Measurements from ENCODE around the gene MRTFB.

Gene MRTFB

DNA sequence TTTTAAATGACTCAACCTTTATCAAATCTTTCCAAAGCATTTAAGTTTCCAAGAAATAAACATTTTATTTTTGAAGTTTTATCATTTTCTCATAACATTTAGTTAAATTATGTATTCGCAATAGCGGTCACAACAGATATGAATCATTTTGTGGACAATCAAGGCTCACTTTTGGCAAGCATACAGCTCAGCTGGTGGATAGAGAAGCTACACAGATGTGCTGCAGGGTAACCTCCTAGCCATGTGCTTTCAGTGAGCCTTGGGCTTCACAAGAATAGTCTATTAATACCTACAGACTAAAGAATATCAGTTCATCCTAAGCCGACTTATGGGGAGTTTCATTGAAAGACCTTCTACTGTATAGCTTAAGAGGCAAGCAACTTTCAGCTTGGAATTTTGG is 144.8 kb downstream of the MRTFB start:
- TF ChIP-seq ZNF274 (IDR thresholded peaks at IDR 0.05; ENCODE audit: low read depth, low read length) = no peak
- H3K4me3 ChIP-seq (ENCODE audit: low read length) = no peak overlapping the region

DNA sequence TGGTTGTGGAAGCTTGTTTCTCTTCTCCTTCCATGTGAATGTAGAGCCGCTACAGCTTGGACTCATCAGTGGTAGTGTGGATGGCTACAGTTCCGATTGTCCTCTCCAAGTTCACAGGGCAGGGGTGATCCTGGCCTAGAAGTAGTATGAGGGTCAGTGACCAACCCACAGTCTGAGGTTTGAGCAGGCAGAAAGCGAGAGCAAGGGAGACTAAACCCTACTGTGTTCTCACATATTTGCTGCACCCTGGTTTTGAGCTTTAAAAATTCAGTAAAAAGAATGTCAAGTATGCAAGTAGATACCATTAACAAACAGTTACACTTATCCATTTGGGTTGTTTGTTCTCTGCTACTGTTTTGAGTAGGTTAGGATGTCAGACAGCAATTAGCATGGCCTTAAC is 148.9 kb downstream of the MRTFB start:
- no peak for TF ChIP-seq ZNF274 (IDR thresholded peaks at IDR 0.05; ENCODE audit: low read depth, low read length)
- no peak overlapping the region for H3K4me3 ChIP-seq (ENCODE audit: low read length)

DNA sequence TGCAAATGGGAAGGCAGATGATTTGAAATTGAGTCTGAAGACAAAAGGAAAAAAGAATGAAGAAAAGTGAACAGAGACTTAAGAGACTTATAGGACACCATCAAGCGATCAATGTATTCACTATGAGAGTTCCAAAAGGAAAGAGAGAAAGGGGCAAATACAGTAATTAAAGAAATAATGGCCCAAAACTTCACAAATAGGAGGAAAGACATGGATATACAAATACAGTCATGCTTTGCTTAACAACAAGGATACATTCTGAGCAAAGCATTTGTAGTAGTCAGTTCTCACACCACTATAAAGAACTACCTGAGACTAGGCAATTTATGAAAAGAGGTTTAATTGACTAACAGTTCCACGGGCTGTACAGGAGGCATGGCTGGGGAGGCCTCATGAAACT is 152.5 kb downstream of the MRTFB start:
- no peak for TF ChIP-seq ZNF274 (IDR thresholded peaks at IDR 0.05; ENCODE audit: low read depth, low read length)
- no peak overlapping the region for H3K4me3 ChIP-seq (ENCODE audit: low read length)

DNA sequence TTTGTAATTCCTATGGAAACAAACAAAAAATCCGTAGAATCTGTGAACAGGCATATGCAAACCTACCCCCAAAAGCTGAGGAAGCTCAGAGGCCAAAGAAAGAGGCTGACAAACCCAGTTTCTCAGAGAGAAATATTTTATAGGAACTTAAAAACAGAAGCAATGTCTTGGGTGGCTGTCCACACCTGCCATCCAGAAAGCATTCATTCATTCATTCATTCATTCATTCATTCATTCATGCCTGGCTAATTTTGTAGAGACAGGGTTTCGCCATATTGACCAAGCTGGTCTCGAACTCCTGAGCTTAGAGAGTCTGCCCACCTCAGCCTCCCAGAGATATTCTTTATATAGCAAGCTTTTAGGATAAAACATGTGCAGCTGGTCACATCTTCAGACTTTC is 154.3 kb downstream of the MRTFB start:
- H3K4me3 ChIP-seq (ENCODE audit: low read length) = no peak overlapping the region
- no peak for TF ChIP-seq ZNF274 (IDR thresholded peaks at IDR 0.05; ENCODE audit: low read depth, low read length)

DNA sequence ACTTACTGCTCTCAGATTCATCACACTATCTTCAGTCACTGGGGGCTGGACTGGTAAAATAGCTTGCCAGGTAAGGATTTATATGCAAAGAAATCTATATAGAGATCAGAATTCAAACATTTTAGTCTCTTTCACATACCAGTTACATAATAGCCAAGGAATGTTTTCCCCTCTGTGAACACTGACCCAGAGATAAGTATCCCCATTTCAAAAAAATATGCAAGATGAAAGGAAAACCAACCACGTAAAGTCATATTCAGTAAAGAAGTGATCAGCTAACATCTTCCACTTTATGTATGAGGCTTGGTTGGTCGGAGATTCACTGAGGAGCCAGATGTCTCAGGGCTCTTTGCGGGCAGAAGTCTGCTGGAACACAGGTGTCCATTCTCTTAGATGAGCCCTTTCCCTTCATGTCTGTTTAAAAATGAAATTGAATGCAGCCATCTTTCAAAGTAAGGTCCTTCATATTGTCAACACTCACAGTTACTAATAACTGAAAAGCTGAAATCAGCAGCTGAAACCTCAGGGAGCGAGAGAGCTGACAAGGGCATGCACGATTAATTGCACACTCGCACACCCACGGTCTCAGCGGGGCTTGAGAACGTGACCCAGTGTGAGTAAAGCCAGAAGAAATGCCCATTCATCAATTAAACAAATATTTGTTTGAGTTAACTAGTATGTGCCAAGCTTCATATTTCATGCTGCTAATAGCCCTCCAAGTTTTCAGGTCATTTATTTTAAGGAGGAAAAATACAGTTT is 161.2 kb downstream of the MRTFB start:
- no peak for TF ChIP-seq ZNF274 (IDR thresholded peaks at IDR 0.05; ENCODE audit: low read depth, low read length)
- H3K4me3 ChIP-seq (ENCODE audit: low read length) = no peak overlapping the region

DNA sequence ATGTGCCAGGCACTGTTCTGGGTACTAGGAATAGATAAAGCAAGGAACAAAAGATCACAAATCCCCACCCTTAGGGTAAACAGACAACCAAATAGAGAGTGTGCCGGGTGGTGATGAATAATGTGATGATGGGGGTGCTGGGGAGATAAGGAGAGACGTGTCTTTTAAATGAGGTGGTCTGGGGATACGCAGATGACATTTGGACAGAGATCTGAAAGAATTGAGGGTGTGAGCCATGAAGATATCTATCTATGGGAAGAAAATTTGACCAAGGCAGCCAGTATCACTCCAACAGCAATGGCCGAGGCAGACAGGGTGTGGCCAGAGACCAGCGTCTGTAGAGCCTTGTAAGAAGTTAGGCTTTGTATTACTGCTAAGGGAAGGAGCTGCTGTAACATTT is 165.3 kb downstream of the MRTFB start:
- no peak overlapping the region for H3K4me3 ChIP-seq (ENCODE audit: low read length)

DNA sequence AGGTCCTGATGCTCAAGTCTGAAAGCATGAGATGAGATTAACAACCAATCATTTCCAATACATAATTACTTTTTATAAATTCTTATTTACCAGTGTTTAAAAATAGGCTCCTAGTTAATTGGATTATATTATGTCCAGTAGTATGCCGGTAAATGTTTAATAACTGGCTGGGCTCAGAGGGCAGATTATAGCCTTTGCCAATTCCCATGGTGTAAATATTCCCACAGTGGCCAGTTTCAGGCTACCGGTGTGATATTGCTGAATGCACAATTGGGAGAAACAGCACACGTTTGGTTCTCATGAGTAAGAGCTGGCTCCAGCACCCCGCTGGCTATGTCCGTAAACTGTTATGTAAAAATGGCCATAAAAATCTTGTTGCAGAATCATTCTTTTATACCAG is 167.6 kb downstream of the MRTFB start:
- TF ChIP-seq ZNF274 (IDR thresholded peaks at IDR 0.05; ENCODE audit: low read depth, low read length) = no peak
- H3K4me3 ChIP-seq (ENCODE audit: low read length) = no peak overlapping the region

More for the DNA sequence above, 165.3 kb downstream of the MRTFB start:
- TF ChIP-seq ZNF274 (IDR thresholded peaks at IDR 0.05; ENCODE audit: low read depth, low read length) = no peak

DNA sequence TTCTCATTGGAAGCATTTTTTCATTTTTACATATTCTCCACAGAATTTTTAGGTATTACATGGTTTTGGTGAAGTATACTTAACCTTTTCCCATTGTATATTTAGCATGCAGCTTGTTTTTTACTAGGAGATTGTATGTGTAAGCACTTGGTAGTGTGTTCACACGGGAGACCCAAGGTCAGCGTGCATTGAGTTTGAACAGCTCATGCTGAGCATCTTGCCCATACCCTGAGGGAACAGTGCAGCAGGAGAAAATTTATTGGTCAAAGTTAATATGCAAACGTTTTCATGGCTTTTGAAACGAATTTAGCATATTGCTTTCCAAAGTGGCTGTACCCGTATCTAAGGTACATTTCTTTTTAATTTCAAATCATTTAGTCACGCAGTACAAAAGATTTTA is 168.7 kb downstream of the MRTFB start:
- H3K4me3 ChIP-seq (ENCODE audit: low read length) = no peak overlapping the region

DNA sequence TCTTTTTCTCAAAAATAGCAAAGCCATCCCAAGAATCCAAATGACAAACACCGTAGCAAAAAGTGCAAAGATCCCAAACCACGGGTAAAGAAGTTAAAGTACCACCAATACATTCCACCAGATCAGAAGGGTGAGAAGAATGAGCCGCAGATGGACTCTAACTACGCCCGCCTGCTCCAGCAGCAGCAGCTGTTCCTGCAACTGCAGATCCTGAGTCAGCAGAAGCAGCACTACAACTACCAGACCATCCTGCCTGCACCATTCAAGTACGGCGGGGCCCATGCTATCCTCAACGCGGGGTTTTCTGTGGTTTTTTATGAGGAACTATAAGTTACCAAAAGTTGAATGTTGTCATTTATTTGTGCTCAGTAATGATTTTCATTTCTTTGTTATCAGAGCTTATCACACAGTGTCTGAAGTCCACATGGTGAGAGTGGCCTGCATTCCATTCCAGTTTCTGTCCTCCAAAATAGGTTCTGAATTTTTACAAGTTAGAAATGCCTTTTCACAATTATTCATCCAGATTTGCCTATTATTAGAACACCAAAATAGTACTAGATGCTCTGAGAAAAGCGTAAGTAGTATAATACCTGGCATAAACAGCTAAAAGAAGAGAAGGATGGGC is 169.2 kb downstream of the MRTFB start:
- no peak for TF ChIP-seq ZNF274 (IDR thresholded peaks at IDR 0.05; ENCODE audit: low read depth, low read length)
- no peak overlapping the region for H3K4me3 ChIP-seq (ENCODE audit: low read length)

More for the DNA sequence above, 168.7 kb downstream of the MRTFB start:
- TF ChIP-seq ZNF274 (IDR thresholded peaks at IDR 0.05; ENCODE audit: low read depth, low read length) = no peak

DNA sequence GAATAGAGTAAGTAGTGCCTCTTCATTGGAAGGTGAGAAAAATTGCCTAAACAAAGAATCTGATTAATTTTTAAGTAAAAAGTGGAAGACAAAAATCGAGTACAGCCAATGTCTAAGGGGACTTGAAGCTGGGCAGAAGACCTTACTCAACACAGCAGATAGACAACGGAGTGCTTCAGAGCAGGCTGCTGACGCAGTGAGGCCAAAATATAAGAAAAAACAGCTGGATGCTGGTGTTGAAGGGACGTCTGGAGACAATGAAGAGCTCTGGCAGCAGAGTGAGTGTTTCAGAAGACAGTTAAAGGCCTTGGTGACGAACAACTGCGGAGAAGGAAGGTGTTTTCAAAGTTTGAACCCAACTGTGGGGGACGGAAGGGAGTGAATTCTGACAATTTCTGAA is 169.8 kb downstream of the MRTFB start:
- no peak for TF ChIP-seq ZNF274 (IDR thresholded peaks at IDR 0.05; ENCODE audit: low read depth, low read length)
- H3K4me3 ChIP-seq (ENCODE audit: low read length) = no peak overlapping the region

DNA sequence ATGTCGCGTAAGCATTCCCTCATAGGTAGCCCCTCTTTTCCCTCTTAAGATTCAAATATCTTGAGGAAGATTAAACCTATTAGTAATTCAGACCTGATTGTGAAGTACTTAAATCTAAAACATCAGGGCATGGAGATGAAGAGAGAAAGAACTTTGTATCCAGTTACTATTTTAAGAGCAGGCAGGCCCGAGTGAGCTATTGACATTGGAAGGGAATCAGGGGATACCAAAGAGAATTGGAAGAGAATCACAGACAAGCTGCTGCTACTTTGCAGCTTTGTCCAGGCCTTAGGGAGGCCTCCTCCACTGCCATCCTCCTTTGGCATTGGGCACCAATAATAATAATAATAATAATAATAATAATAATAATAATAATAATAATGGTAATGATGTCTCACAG is 170.5 kb downstream of the MRTFB start:
- no peak for TF ChIP-seq ZNF274 (IDR thresholded peaks at IDR 0.05; ENCODE audit: low read depth, low read length)
- no peak overlapping the region for H3K4me3 ChIP-seq (ENCODE audit: low read length)

DNA sequence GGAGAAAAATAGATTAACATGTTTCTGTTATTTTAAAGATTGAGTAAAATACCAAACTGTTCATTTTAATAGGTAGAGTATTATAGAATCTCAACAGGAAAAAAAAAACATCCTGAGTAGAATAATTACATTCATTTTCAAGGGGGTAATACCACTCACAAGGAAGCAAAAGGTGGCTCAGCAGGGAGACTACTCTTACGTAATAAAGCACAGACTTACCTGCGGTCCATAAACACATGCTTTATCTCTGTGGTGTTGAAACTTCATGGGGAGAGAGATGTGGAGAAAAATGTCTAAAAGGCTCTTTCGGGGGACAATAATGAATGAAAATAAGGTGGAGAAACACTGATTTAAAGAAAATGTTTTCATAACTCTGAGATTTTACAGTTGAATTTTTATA is 171.7 kb downstream of the MRTFB start:
- TF ChIP-seq ZNF274 (IDR thresholded peaks at IDR 0.05; ENCODE audit: low read depth, low read length) = no peak
- H3K4me3 ChIP-seq (ENCODE audit: low read length) = no peak overlapping the region

DNA sequence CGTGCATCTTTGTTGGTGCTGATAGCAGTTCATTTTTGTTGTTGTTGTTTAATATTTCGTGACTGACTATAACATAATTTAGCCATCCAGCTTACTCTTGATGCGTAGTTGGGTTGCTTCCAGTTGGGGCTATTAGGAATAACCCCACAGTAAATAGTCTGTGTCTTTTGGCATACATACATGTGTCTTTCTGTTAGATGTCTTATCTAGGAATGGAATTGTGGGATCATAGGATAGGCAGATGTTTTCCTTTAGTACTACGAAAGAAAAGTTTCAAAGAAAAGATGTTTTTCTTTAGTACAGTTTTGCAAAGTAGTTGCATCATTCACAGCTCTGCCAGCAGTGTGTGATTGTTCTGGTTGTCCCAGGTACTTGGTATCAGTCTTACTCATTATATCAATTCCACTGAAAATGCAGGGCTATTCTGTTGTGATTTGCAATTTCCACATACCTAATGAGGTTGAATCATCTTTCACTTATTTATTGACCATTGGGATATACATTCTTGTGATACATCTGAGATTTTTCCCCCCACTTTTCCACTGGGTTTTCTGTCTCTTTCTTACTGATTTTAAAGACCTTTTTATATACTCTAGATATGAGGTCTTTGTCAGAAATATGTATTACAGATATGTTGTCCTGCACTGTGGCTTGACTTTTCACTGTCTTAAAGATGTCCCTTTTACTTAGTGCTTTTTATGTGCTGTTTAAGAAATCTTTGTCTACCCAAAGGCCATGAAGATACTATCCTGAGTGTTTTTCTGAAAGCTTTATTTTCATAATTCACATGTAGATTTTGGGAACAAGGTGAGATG is 173.3 kb downstream of the MRTFB start:
- no peak for TF ChIP-seq ZNF274 (IDR thresholded peaks at IDR 0.05; ENCODE audit: low read depth, low read length)
- no peak overlapping the region for H3K4me3 ChIP-seq (ENCODE audit: low read length)

DNA sequence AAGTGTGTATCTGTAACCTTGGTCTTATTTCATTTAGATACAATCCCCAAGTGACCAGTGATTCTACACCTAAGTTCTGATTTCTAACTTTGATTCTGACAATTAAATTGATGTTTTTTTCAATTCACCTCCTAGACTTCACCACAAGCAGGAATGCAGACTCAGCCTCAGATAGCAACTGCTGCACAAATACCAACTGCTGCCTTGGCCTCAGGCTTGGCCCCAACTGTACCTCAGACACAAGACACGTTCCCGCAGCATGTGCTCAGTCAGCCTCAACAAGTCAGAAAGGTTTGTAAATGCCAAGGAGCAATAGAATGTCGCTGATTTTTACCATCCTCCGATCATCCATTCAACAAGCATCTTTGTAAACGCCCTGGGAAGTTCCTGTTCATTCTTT is 177.7 kb downstream of the MRTFB start:
- TF ChIP-seq ZNF274 (IDR thresholded peaks at IDR 0.05; ENCODE audit: low read depth, low read length) = no peak
- H3K4me3 ChIP-seq (ENCODE audit: low read length) = no peak overlapping the region

All from GM08714 (cell line).